SK-N-SH (cell line): ENCODE measurements around the gene TCIRG1. TPM values are rescaled to one million over a fixed set of nuclear protein-coding genes. Genes with fewer than 3 reads are reported as not detected.
A peak's percentile ranks its signal among the peaks of the same experiment; 100 is the strongest.

Source experiments
- CTCF ChIA-PET: fragments of 300-600, 350-600 bp; formaldehyde crosslinking; extraction: SDS; loops from one replicate; lab custom pipeline; 2021; lab: Yijun Ruan, JAX
- POLR2A ChIA-PET: fragments of 350-600 bp; sonication (Branson Sonifier 250); formaldehyde crosslinking; extraction: SDS; loops from one replicate; lab custom pipeline; 2020; ENCODE audit warnings: antibody characterized with exemption, inconsistent platforms; lab: Yijun Ruan, JAX
- DNase-seq: peaks from one replicate; pipeline ENCODE4 v3.0.0; 2012
- H2AFZ ChIP-seq: fragments of 200-600 bp; sonication (generic); 2 replicates; pipeline ENCODE4 v1.8.1; 2016; ENCODE audit warnings: antibody characterized with exemption, mild to moderate bottlenecking, low read depth
- H3F3A ChIP-seq: fragments of 200-600 bp; sonication (generic); replicated peaks from 2 replicates; pipeline ENCODE3; 2016; ENCODE audit warnings: antibody characterized with exemption, mild to moderate bottlenecking; ENCODE audit not compliant: insufficient read depth
- H3K27ac ChIP-seq, 2 experiments: fragments of 200-500 bp in 1 of 2; fragments of 200-600 bp in 1 of 2; sonication (Bioruptor generic) in 1 of 2; sonication (generic), shearing (Covaris generic) in 1 of 2; 2 replicates each; pipeline versions ENCODE4 v1.5.1 to v1.6.1; 2014 to 2016; ENCODE audit warnings: low read depth in 2 of 2, inconsistent platforms in 1 of 2, low read length in 1 of 2, mild to moderate bottlenecking in 1 of 2, mixed read lengths in 1 of 2
- H3K27me3 ChIP-seq: fragments of 200-600 bp; sonication (generic), shearing (Covaris generic); 2 replicates; pipeline ENCODE4 v1.6.1; 2016; ENCODE audit warnings: mixed run types; ENCODE audit not compliant: insufficient read depth
- H3K36me3 ChIP-seq, 2 experiments: fragments of 200-500 bp in 1 of 2; fragments of 200-600 bp in 1 of 2; sonication (Bioruptor generic) in 1 of 2; sonication (generic) in 1 of 2; replicated peaks in 1 of 2; 2 replicates each; pipeline versions ENCODE3 to v1.5.1; 2014 to 2016; ENCODE audit warnings: low read length in 1 of 2, mild to moderate bottlenecking in 1 of 2; ENCODE audit not compliant: insufficient read depth in 2 of 2, control insufficient read depth in 1 of 2
- H3K4me1 ChIP-seq, 2 experiments: fragments of 200-500 bp in 1 of 2; fragments of 200-600 bp in 1 of 2; sonication (Bioruptor generic) in 1 of 2; sonication (generic), shearing (Covaris generic) in 1 of 2; 2 replicates each; pipeline versions ENCODE4 v1.5.1 to v1.6.1; 2014 to 2016; ENCODE audit warnings: low read depth in 1 of 2, low read length in 1 of 2, mixed run types in 1 of 2; ENCODE audit not compliant: insufficient read depth in 2 of 2, control insufficient read depth in 1 of 2
- H3K4me2 ChIP-seq: fragments of 200-600 bp; sonication (generic), shearing (Covaris generic); 2 replicates; pipeline ENCODE4 v1.6.1; 2017; ENCODE audit warnings: mixed run types
- H3K4me3 ChIP-seq, 2 experiments: fragments of 200-500 bp in 1 of 2; fragments of 200-600 bp in 1 of 2; sonication (Bioruptor generic) in 1 of 2; sonication (generic), shearing (Covaris generic) in 1 of 2; 2 replicates each; pipeline versions ENCODE4 v1.5.1 to v1.8.1; 2014 to 2016; ENCODE audit warnings: low read depth in 2 of 2, inconsistent platforms in 1 of 2, low read length in 1 of 2, mild to moderate bottlenecking in 1 of 2, mixed read lengths in 1 of 2, moderate library complexity in 1 of 2
- H3K79me2 ChIP-seq: fragments of 200-600 bp; sonication (generic); 2 replicates; pipeline ENCODE4 v1.8.1; 2017; ENCODE audit warnings: mild to moderate bottlenecking; ENCODE audit not compliant: insufficient read depth
- H3K9ac ChIP-seq: fragments of 200-600 bp; sonication (generic); 2 replicates; pipeline ENCODE4 v1.6.1; 2017; ENCODE audit warnings: mixed run types
- H3K9me2 ChIP-seq: fragments of 200-600 bp; sonication (generic); 2 replicates; pipeline ENCODE4 v1.6.1; 2017; ENCODE audit warnings: mixed run types
- H3K9me3 ChIP-seq: fragments of 200-600 bp; sonication (generic); 2 replicates; pipeline ENCODE4 v1.6.1; 2017; ENCODE audit warnings: mixed run types, mild to moderate bottlenecking, moderate library complexity
- H4K20me1 ChIP-seq: fragments of 200-600 bp; sonication (generic); 2 replicates; pipeline ENCODE4 v1.6.1; 2017; ENCODE audit warnings: mild to moderate bottlenecking, mixed run types; ENCODE audit not compliant: insufficient read depth
- CHD2 ChIP-seq: fragments of 150-350 bp; IDR thresholded peaks from 2 replicates; pipeline ENCODE4 v1.6.1; 2018; ENCODE audit warnings: low read length; ENCODE audit not compliant: partially characterized antibody
- EP300 ChIP-seq, 2 experiments: IDR thresholded peaks; 2 replicates each; pipeline versions ENCODE4 v1.4.0 to v1.6.1; 2012; ENCODE audit warnings: borderline replicate concordance in 1 of 2, low read depth in 1 of 2, low read length in 1 of 2
- FOXM1 ChIP-seq: IDR thresholded peaks from 2 replicates; pipeline ENCODE4 v1.4.0; 2012; ENCODE audit warnings: low read depth, mild to moderate bottlenecking
- IRF3 ChIP-seq: fragments of 150-350 bp; IDR thresholded peaks from 2 replicates; pipeline ENCODE4 v1.6.1; 2016; ENCODE audit warnings: mild to moderate bottlenecking, low read depth, low read length
- MEF2A ChIP-seq: IDR thresholded peaks from 2 replicates; pipeline ENCODE4 v1.4.0; 2012; ENCODE audit warnings: low read depth, borderline replicate concordance
- PBX3 ChIP-seq: IDR thresholded peaks from 2 replicates; pipeline ENCODE4; 2012
- RAD21 ChIP-seq: IDR thresholded peaks from 2 replicates; pipeline ENCODE4 v1.6.1; 2012; ENCODE audit warnings: mild to moderate bottlenecking, low read length
- RFX5 ChIP-seq: IDR thresholded peaks from 2 replicates; pipeline ENCODE4 v1.6.1; 2012; ENCODE audit warnings: mild to moderate bottlenecking, improper control_type of control experiment, low read length
- RXRA ChIP-seq: IDR thresholded peaks from 2 replicates; pipeline ENCODE4 v1.4.0; 2012; ENCODE audit warnings: low read depth, mild to moderate bottlenecking, borderline replicate concordance
- USF1 ChIP-seq: IDR thresholded peaks from 2 replicates; pipeline ENCODE4 v1.4.0; 2012; ENCODE audit warnings: low read depth, borderline replicate concordance
- ZBTB33 ChIP-seq: IDR thresholded peaks from 2 replicates; pipeline ENCODE4 v1.4.0; 2012; ENCODE audit warnings: low read depth, borderline replicate concordance
- WGBS: methylation state at CpG from one replicate; pipeline ENCODE4 v1.1.6; 2017; ENCODE audit warnings: low lambda C conversion rate; 5-methylcytosine and 5-hydroxymethylcytosine counted together
- polyA plus RNA-seq, 3 experiments: library from polyadenylated mRNA; depleted of rRNA; stranded (reverse); fragments of >200 nt; gene quantifications; 2 replicates each; pipeline ENCODE4 v1.2.3, GENCODE V29; 2012

Gene TCIRG1
- polyA plus RNA-seq, 1 of the 3 experiments (the other 2 are of a cell fraction) = 0.58 TPM

DNA sequence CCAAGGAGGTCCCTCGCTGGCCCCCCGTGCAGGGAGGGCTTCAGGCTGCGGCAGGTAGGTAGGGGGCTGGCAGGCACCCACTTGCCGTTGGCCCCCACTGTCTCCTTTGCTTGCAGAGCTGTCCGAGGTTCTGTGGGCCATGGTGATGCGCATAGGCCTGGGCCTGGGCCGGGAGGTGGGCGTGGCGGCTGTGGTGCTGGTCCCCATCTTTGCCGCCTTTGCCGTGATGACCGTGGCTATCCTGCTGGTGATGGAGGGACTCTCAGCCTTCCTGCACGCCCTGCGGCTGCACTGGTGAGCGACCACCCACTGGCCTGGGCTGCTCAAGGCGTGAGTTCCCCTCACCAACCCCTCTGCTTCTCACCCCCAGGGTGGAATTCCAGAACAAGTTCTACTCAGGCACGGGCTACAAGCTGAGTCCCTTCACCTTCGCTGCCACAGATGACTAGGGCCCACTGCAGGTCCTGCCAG, 11.6 kb downstream of the TCIRG1 start (continued):
- no peak for TF ChIP-seq ZBTB33

DNA sequence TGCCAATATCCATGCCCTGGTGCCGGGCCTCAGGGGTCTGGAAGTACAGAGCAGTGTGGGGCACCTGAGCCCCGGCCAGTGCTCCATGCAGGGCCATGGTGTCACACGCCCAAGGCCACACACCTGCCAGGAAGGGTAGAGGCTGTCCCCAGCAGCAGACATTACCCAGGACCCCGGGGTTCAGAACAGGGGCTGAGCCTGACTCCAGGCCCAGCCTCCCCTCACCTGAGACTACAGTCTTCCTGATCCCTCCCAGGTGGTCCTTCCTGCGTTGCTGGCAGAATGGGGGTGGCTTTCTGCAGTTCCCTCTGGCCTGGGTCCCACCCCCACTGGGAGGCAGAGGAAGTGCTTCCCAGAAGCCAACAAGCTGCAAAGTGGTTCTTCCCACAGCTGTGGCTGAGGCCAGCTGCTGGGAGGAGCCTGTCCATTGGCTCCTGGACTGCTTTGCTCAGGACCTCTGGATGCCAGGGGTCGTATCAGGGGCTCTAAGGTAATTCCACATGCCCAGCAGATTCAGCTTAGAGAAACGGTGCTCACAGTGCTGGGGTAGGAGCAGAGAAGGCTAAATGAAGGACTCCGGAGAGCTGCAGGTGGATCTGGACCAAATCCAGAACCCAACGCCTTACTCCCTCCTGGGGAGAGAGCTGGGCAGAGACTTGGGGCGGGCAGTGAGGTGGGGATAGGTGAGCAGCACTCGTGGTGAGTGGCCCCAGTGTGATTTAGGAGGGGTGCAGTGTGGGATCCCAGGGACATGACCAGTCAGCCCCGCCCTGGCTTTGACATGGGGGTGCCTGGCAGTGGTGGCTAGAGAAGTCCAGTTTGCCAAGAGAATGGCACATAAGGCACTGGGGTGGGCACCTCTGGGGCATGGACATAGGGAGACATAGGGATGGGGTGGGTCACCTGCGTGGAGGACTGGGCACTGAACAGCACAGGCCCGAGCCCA, 12.6 kb downstream of the TCIRG1 start:
- no peaks in the 10 kb centered on the region for H3K79me2 ChIP-seq
- no peak overlapping the region for H3K9ac ChIP-seq
- H3F3A ChIP-seq = no peaks in the 10 kb centered on the region
- H2AFZ ChIP-seq = no peak overlapping the region
- DNase-seq = peak; percentile 27
- H3K4me2 ChIP-seq = no peak overlapping the region
- H3K9me3 ChIP-seq = no peaks in the 10 kb centered on the region
- 78% methylated on average over 10 of the region's 14 CpGs for WGBS
- TF ChIP-seq IRF3 (no peak), FOXM1 (no peak), RFX5 (no peak), PBX3 (no peak), RAD21 (no peak), ZBTB33 (no peak), USF1 (no peak), MEF2A (no peak), CHD2 (no peak), RXRA (no peak), EP300 (IDR thresholded peaks at IDR 0.05; ENCODE audit: borderline replicate concordance in 1 of 2, low read depth in 1 of 2, low read length in 1 of 2) (no peak)
- TF ChIP-seq, all 33 proteins: peak for 0
- CTCF ChIA-PET = interaction anchor here (1.1 to 1.2 kb wide), 3 partner anchors 10 to 154 kb away, joined by 3 to 5 read pairs (median 3); no protein-coding TSS in a partner anchor
- Histone ChIP-seq H3K36me3 (no peaks in the 10 kb centered on the region), H3K27ac (no peak overlapping the region), H3K4me1 (peaks cover 0 to 10% of the 10 kb centered on the region in 2 experiments; a peak in 1 of 4 replicates), H3K4me3 (no peak overlapping the region), H3K27me3 (no peaks in the 10 kb centered on the region), H3K9me2 (no peaks in the 10 kb centered on the region), H4K20me1 (no peaks in the 10 kb centered on the region)
- POLR2A ChIA-PET = no interaction called here
